HuH-7 (cell line): ENCODE measurements around the gene SRGN.
"Not testable (repeated sequence)": the region's sequence is repeated elsewhere in the genome, so short reads cannot be mapped to it uniquely, and the experiment has no call there.

Experiments used
- DNase-seq: peaks from one replicate; pipeline ENCODE4 v3.0.0; 2011; ENCODE audit warnings: low spot score

Gene SRGN, protein sequence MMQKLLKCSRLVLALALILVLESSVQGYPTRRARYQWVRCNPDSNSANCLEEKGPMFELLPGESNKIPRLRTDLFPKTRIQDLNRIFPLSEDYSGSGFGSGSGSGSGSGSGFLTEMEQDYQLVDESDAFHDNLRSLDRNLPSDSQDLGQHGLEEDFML

DNA sequence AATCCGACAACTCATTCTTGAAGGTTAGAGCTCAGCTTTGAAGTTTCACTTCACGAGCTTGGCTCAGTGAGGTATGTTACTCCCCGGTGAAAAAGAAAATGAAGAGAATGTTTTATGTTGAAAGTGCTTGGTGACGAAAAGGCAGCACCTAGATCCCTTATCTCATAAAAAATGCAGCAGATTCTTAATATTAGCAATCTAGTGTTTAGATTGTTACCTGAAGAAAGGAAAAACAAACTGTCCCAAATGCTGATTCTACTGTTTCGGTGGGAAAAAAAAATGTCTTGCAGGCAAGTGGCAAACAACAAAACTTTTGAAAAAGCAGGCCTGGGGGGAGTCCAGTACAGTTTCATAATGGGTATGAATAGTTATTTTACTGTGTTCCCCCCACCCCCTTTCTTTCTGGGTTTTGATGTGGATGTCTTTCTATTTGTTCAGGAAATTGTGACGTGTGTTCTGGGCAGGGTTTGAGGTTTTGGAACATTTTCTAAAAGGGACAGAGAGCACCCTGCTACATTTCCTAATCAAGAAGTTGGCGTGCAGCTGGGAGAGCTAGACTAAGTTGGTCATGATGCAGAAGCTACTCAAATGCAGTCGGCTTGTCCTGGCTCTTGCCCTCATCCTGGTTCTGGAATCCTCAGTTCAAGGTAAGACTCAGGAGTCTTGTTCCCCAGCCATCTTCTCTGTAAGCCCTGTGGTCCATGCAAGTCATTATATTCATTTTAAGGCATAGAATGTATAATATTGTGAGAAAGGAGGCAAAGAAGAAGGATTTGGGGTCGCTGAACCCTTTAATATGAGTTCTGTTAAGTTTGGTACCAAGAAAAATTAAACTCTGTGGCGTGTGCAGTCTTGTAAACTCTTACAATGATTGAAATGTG, at the start of gene SRGN:
Gene SRGN (plus strand): TSS at position 514 of the 881 bp plus-strand sequence. CDS start 55 bp downstream, at position 569.
- DNase-seq, result no peak

DNA sequence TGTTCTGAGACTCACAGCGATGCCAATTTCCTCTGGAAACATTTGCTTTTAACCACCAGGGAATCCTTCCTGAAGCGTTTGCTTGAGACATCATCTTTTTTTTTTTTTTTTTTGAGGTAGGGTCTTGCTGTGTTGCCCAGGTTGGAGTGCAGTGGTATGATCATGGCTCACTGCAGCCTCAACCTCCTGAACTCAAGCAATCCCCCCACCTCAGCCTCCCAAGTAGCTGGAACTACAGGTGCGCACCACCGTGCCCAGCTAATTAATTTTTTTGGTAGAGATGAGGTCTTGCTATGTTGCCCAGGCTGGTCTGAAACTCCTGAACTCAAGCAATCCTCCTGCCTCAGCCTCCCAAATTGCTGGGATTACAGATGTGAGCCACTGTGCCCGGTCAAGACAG, 47.0 kb upstream of the SRGN start:
- not testable (repeated sequence) for DNase-seq

DNA sequence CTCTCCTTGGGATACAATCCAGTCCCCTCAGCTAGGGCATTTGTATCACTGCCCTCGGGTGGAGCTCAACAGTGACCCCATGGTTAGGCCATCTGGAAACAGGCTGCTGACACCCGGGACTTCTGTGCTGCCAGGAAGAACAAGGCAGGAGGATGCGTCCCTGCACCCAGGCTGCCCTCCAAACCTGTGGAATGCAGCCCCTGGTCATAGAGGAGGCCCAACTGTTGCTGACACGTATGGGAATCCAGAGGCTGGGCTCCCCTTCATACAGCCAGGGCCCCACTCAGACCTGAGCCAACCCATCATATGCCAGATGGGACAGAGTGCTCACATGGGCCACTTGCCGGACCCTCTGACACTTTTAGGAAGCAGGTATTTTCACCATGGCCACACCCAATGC, 45.5 kb upstream of the SRGN start:
- no peak for DNase-seq

DNA sequence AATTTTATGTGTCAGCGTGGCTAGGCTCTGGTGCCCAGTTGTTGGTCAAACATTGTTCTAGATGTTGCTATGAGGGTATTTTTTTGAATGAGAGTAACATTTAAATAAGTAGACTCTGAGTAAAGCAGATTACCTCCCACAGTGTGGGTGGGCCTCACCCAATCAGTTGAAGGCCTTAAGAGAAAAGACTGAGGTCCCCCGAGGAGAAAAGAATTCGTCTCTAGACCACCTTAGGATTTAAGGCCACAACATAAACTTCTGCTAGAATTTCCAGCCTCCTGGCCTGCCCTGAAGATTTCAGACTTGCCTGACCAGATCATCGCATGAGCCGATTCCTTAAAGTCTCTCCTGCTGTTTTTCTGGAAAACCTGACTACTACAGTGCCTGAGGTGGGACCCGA, 45.1 kb upstream of the SRGN start:
- DNase-seq, result no peak

DNA sequence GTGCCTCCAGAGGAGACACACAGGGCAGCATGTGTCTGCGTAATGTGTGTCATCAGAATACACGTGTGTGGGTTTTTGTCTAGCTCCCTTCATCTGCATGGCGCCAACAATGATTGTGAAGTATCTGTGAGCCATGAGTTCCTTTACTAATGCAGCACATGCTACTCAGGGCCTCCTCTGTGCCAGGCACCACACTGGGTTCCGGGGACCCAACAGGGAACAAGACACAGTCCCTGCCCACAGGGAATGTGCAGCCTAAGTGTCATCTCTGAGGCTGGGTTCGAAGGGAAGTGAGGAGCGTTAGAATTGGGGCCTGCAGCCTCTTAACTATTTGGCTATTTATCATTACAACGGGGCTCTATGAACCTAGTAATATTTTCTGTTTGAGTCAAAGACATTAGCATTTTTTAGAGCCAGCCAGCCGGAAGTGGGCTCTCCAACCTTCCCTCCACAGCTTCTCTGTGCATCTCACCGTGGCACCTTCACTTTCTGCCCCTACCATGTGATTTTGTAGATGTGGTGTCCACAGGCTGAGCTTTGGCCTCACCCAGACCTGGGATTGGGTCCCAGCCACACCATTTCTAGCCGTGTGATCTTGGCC, 43.9 kb upstream of the SRGN start:
- DNase-seq, result no peak

DNA sequence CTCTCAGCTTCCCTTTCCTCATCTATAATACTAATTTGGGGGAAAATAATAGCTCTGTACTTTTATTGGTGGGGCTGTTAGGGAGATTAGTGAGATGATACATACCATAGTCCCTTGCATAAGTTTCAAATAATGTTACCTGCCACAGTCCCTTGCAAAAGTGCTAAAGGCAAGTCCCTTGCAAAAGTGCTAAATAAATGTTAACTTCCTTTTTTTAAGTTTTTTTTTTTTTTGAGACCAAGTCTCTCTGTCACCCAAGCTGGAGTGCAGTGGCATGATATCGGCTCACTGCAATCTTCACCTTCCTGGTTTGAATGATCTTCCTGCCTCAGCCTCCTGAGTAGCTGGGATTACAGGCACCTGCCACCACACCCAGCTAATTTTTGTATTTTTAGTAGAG, 43.4 kb upstream of the SRGN start:
- no peak for DNase-seq

DNA sequence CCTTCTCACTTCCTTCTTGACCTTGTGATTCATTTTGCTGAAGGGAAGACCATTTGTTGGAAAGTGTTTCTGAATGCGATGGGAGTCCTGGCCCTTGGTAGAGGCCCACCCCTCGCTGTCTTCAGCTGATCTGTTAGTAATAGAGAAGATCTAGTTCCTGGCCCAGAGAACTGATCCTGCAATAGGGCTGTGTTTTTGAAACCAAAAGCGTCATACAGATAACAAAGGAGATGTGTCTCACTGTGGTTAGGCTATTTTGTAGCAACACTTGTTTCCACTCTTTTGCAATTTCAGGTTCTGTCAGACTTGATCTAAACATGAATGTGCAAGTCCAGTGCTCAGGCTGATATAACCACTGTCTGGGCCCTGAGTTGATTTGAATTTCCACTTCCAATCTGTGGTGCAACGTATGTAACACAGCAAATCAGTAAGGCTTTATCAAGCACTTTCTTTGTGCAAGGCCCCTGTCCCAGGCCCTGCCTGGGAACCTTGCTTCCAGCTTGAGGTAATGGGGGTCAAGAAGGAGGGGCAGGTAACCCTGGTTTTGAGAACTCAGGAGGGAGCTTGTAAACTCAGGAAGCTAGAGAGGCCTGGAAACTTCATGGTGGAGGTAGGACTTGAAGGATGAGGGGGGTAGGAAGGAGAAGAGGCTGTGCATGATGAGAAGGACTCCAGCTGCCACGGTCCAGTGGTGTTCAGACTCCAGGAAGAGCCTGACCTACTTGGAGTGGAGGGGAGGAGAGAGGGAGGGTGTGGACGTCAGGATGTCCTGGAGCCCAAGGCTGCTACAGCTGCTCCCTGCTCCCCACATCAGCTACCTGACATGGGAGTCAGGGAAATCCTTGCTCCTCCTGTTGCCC, 42.2 kb upstream of the SRGN start:
- DNase-seq, result no peak

DNA sequence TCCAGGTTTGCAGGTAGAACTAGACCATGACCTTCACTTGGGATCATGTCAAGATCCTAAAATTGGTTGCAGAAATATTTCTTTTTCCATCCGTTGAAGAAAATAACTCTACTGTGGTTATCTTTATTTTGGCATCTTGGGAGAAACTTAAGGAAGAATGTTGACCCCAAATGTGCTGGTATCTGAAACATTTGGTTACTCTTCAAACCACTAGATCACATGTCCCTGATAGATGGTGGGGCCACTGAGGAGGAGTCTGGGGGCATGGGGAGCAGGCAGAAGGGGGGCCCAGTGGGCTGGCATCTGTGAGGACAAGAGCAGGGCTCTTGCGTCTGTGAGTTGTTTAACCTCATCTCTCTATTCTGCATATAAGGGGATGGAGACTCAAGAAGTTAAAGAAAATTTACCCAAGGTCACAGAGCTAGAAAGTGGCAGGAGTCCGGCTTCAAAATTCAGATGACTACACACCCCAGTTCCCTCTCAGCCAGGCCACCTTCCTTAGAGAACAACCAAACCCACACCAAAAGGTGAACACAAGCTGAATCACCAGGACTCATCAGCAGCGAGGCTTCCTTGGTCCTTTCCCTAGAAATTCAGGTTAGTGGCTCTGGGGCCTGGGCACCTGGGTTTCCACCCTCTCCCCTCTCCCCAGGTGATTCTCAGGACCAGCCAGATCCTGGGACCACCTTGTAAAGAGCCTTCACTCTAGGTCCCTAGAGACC, 40.6 kb upstream of the SRGN start:
- no peak for DNase-seq

DNA sequence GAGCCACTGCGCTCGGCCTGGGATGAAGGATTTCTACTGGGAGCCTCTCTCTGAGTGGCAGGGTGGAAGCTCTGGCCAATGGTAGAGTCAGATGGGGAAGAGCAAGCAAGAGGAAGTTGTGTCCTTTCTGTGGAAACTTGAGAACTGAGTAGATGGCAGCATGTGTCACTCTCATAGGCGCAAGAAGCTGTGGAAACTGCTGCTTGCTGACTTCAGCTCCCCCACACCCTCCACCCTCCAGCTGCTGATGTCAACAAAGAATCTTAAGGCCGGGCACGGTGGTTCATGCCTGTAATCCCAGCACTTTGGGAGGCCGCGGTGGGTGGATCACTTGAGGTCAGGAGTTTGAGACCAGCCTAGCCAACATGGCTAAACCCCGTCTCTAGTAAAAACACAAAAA, 39.8 kb upstream of the SRGN start:
- DNase-seq, result no peak

DNA sequence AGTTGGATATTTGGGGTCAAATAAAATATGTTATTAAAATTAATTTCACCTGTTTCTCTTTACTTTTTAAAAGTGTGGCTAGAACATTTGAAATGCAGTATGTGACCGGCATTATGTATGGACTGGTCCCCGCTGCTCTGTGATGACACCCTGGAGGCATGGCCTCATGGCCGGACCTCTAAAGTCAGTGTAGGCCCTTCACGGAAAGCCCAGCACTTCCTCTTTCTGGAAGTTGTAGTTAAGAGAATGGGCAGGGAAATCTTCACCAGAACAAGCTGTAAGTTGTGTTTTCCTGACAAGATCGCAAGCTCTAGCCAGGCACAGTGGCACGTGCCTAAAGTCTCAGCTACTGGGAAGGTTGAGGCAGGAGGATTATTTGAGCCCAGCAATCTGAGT, 38.3 kb upstream of the SRGN start:
- no peak for DNase-seq

DNA sequence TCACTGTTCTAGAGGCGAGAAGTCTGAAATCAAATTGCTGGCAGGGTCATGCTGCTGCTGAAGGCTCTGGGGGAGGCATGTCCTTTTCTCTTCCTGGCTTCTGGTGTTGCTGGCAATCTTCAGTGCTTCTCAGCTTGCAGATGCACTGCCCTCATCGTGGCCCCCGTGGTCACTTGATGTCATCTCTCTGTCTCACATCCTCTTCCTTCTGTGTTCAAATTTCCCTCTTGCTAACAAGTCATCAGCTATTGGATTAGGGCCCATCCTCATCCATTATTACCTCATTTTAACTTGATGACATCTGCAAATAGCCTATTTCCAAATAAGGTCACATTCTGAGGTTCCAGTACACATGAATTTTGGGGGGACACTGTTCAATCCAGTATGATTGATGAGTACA, 36.6 kb upstream of the SRGN start:
- no peak for DNase-seq

DNA sequence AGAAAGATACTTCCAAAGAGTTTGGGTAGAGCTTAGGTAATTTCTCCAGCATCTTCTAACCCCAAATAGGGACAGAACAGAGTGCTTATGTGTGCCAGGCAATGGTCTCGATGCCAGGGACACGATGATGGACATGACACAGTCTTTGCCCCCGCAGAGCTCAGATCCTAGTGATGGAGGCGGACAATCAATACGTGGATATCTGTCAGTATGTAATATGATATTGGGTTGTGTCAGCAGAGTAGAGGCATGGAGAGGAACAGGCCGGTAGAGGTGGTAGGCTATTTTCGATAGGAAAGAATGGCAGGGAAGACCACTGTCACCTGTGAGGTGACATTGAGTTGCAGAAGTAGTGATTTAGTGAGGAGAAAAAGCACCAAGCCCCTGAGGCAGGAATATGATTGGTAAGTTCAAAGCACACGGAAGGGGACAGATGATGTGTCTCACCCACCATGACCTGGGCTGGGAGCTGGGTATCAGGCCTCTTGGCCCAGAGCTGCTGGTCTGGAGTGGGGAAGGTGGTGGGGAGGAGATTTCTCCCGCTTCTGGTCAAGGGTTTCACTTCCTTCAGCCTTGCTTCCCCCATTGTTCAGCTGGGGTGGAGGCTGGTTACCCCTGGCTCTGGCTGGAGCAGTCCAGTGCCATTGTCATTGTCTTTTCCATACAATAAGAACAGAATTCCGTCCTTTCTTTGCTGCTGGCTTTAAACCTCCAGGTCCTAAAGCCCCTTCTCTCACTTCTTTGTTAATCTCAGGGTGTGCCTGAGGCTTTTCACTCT, 36.0 kb upstream of the SRGN start:
- no peak for DNase-seq

DNA sequence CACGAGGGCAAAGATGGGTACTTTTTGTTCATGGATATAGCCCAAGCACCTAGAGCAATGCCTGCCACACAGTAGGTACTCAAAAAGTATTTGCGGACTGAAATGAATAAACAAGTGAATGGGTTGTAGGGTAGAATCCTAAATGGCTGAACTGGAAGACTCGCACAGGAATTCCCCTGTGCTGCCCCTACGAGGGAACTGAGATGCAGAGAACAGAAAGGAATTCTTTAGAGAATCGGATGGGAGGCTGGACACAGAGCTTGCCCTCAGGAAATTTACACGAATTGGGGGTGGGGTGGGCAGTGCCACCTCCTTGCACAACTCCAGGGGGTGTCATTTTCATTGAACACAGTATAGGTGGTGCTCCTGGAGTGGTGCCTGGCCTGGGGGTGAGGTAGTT, 35.2 kb upstream of the SRGN start:
- DNase-seq, result no peak

DNA sequence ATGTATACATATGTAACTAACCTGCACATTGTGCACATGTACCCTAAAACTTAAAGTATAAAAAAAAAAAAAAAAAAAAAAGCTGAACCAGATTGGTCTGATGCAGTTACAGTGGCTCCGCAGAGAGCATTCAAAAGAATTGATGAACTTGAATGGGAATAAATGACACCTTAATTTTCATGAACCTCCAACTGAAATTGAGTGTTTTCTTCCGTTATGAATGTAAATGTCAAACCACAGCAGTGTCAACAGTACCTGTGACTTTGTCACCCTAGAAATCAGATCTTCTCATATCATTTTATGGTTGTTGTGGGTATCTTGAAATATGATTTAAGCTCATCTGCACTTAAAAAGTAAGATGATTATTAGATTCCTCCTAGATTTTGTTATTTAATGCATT, 32.7 kb upstream of the SRGN start:
- no peak for DNase-seq

DNA sequence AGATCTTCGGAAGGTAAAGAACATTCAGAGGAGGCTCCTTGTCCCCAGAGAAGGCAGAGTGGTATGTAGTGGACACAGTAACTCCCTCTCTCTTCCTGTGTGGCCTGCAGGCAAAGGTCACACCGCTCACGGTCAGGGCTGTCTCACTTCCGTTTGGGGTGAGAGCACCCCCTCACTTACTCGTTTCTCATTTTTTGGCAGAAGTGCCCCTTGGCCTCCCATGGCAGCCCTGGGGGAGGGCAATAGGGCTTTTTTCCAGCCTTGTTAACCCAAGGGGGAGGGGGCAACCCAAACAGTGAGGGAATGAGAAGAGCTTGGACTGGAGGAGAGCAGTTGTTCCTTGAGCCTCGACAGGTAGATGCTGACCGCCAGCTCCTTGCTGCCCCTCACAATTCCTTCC, 31.8 kb upstream of the SRGN start:
- no peak for DNase-seq

DNA sequence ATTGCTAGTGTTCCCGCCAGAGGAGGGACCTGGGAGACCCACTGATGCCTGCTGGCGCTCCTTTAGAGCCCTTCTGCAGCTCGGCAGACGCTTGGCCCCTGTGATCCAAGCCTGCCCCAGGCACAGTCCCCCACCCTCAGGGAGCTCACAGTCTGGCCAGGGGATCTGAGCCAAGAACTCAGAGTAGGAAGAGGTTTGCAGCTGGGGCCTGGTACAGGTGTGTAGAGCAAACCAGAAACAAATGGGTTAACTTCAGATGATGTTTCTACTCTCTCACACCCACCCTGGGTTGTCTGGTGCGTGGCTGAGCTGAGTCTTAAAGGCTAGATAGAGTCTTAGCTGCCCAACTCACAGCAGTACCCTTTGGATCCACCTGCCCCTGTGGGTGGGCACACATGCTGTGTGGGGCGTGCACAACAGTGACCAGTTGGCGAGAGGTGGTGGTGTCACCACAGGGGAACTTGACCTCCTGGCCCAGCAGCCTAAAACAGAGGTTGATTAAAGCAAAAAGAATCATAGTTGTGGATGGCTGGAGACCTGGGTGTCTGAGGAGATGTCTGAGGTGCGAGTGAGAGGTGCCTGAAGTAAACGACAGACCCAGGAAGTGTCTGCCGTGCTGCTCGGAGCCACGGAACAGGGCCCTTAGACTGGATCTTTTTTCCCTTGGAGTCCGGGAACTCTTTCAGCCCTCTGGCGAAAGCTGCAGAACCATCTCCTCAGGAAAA, 31.2 kb upstream of the SRGN start:
- no peak for DNase-seq

DNA sequence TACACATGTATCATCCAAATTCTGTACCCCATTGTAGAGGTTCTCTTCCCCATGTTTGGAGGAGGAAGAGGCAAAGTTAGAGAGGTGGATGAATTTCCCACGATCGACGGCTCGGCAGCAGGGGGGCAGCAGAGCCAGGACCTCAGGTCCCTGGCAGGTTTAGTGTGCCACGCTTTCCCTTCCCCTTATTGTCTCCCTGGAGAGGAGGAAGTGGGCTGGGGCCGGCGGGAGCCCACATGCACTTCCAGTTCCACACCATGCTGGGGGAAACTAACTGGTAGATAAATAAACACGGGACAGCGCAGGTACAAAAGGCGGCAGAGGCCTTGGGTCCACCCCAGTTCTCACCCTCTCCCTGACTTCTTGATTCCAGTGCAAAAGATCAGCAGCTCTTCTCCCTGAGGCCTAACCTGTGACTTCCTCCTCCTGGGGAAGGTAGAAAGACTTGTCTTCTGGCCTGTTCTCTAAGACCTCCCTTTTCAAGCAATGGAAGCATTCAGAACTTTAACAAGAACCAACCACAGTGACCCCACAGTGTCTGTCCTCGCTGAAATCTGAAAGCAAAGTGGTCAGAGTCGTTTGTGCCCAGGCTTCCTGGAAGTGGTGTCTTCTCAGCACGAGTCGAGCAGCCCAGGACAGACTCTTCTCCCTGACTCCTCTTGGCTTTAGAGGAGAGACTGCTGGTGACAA, 30.5 kb upstream of the SRGN start:
- DNase-seq, result no peak

DNA sequence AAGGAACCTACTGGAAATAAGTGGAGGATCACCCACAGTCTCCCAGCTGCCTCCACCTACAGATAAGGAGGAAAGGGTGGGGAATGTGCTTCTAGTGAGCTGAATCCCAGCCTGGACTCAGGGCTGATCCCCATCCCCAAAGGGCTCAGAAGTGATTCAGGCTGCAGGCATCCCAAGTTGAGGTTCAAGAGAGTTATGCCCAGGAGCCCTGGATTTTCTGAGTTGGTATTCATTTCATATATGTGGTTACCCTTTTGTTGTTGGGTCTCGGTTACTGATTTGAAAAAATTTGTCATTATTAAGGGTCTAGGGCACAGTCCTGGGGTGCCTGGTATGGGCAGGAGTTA, 30.0 kb upstream of the SRGN start:
- DNase-seq, result no peak

DNA sequence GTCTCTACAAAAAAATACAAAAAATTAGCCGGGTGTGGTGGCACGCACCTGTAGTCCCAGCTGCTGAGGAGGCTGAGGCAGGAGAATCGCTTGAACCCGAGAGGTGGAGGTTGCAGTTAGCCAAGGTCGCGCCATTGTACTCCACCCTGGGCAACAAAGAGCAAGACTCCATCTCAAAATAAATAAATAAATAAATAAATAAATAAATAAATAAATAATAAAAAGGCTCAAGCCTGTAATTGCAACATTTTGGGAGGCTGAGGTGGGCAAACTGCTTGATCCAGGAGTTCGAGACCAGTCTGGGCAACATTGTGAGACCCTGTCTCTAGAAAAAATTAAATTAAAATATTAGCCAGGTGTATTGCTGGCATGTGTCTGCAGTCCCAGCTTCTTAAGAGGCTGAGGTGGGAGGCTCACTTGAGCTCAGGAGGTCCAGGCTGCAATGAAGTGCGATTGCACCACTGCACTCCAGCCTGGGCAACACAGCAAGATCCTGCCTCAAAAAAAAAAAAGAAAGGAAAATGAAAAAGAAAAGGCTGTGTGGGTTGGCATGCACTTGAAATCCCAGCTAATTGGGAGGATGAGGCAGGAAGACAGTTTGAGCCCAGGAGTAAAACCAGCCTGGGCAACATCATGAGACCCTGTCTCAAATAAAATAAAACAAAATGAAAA, 27.6 kb upstream of the SRGN start:
- no peak for DNase-seq
